Tibial nerve (tissue), 4 donors: Measurements from ENCODE around the gene KPNA3. TPM values are rescaled to one million over a fixed set of nuclear protein-coding genes. Genes with fewer than 3 reads are reported as not detected.
A peak's percentile ranks its signal among the peaks of the same experiment; 100 is the strongest.

ENCODE experiments used
- DNase-seq, 2 donors: peaks; one replicate each; pipeline ENCODE4 v3.0.0-alpha.2; 2019; ENCODE audit warnings: low spot score in 2 of 2
- H3K27ac ChIP-seq, 4 donors: fragments of 200-600 bp; sonication (generic) in 3 of 4; one replicate each; pipeline ENCODE4 v1.5.1; 2017 to 2019; ENCODE audit warnings: mild to moderate bottlenecking in 1 of 4
- H3K27me3 ChIP-seq, 2 donors: fragments of 200-600 bp; sonication (generic) in 1 of 2; one replicate each; pipeline versions ENCODE4 v1.5.1 to v1.6.0; 2017 to 2019
- H3K36me3 ChIP-seq, 3 donors: fragments of 200-600 bp; sonication (generic); one replicate each; pipeline ENCODE4 v1.5.1; 2018 to 2019
- H3K4me1 ChIP-seq, 4 donors: fragments of 200-600 bp; sonication (generic) in 3 of 4; one replicate each; pipeline ENCODE4 v1.5.1; 2017 to 2019
- H3K4me3 ChIP-seq, 4 donors: fragments of 200-600 bp; sonication (generic) in 3 of 4; one replicate each; pipeline ENCODE4 v1.5.1; 2017 to 2019; ENCODE audit warnings: mild to moderate bottlenecking in 1 of 4, moderate library complexity in 1 of 4
- H3K9me3 ChIP-seq, 4 donors: fragments of 200-600 bp; sonication (generic) in 3 of 4; one replicate each; pipeline ENCODE4 v1.5.1; 2017 to 2019
- EP300 ChIP-seq, 2 donors: sonication (generic); formaldehyde crosslinking; IDR thresholded peaks; one replicate each; pipeline ENCODE4 v1.6.1; 2017; ENCODE audit warnings: antibody characterized with exemption in 2 of 2, mild to moderate bottlenecking in 1 of 2
- POLR2A ChIP-seq, 2 donors: fragments of 450-650 bp; IDR thresholded peaks; one replicate each; pipeline ENCODE4 v1.6.1; 2017; ENCODE audit warnings: antibody characterized with exemption in 2 of 2, mild to moderate bottlenecking in 2 of 2, moderate library complexity in 2 of 2
- WGBS, 2 donors: methylation state at CpG; one replicate each; pipeline ENCODE4 v1.1.5; 2018; 5-methylcytosine and 5-hydroxymethylcytosine counted together
- total RNA-seq, 4 donors: library from RNA; depleted of rRNA; stranded (reverse); fragments of >200 nt; gene quantifications; one replicate each; pipeline ENCODE4 v1.1.0, GENCODE V29; 2016
- TF ChIP-seq, protein P1 (sequence below), 5 experiments: fragments of 200-600 bp in 3 of 5; fragments of 450-650 bp in 2 of 5; sonication (generic) in 3 of 5; IDR thresholded peaks; one replicate each; pipeline ENCODE4 v1.5.1; 2016 to 2019; ENCODE audit warnings: antibody characterized with exemption in 5 of 5, mild to moderate bottlenecking in 3 of 5, moderate library complexity in 2 of 5

Gene KPNA3
- total RNA-seq, 4 donors from 2014 or later = 19.8 to 29.9 (median 23.2) TPM

DNA sequence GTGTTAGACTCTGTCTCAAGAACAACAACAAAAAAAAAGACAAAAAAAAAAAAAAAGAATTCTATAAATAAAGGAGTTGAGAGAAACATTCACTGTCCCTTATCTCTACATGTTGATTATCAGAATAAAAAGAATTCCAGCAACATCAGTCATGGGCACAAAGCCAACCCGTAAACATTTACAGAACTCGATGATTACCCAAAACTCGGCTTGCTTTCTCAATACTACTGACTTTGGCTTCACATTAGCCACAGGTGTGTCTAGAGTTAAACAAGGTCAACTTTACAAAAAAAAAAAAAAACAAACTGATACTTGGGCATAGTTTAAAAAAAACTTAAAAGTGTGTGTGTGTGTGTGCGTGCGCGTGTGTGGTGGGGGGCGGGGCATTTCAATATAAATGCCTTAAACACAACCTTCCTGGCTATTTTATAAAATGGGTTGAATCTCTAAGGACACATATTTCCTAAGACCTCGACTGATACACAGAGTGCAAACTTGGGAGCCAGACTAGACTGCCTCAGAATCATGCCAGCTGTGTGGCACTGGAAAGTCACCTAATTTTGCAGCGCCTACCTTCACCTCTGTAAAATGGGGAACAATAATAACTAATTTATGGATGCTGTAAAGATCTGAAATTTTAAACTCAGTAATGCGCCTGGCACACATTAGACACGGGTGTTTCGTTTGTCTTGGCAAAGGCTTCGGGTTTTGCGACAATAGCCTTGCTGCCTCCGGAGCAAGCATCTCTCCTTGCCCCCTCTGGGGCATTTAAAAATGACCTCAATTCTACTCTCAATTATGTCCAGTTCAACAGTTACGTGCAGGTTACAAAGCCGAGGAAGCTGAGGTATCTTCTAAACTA lies 102.1 kb downstream of the KPNA3 start:
- Histone ChIP-seq H3K36me3 (peaks cover 0 to 32% (median 0%) of the 10 kb centered on the region in 3 donors), H3K4me3 (peak overlapping the region; percentile 52 to 84 (median 67)), H3K4me1 (peaks cover 0 to 13% (median 0%) of the 10 kb centered on the region in 4 donors), H3K27me3 (no peaks in the 10 kb centered on the region), H3K27ac (peak overlapping the region in 3 of 4 donors; percentile 19 to 88 (median 64)), H3K9me3 (no peaks in the 10 kb centered on the region)
- DNase-seq = peak in 1 of 2 donors; percentile 21
- TF ChIP-seq EP300 (IDR thresholded peaks at IDR 0.05) (no peak), POLR2A (IDR thresholded peaks at IDR 0.05) (no peak)
- TF ChIP-seq, protein P1, sequence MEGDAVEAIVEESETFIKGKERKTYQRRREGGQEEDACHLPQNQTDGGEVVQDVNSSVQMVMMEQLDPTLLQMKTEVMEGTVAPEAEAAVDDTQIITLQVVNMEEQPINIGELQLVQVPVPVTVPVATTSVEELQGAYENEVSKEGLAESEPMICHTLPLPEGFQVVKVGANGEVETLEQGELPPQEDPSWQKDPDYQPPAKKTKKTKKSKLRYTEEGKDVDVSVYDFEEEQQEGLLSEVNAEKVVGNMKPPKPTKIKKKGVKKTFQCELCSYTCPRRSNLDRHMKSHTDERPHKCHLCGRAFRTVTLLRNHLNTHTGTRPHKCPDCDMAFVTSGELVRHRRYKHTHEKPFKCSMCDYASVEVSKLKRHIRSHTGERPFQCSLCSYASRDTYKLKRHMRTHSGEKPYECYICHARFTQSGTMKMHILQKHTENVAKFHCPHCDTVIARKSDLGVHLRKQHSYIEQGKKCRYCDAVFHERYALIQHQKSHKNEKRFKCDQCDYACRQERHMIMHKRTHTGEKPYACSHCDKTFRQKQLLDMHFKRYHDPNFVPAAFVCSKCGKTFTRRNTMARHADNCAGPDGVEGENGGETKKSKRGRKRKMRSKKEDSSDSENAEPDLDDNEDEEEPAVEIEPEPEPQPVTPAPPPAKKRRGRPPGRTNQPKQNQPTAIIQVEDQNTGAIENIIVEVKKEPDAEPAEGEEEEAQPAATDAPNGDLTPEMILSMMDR (IDR thresholded peaks at IDR 0.05) = no peak
- 10 to 11% methylated on average over 15 to 17 of the region's 17 CpGs for WGBS, 2 donors

DNA sequence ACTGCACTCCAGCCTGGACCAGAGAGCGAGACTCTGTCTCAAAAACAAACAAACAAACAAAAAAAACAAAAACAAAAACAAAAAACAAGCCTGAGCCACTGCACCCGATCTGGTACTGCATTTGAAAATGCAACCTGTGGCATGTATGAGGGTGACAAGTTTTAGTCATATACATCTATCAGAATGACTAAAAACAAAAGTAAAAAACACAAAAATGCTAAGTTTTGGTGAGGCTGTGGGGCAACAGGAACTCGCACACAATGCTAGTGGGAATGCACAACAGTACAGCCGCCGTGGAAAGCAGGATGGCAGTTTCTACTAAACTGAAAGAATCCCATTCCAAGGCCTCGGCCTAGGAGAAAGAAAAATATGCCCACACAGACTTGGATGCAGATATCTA lies 109.0 kb downstream of the KPNA3 start:
- Histone ChIP-seq H3K27me3 (no peaks in the 10 kb centered on the region), H3K9me3 (peaks cover 0 to under 1% (median 0%) of the 10 kb centered on the region in 4 donors), H3K4me1 (no peaks in the 10 kb centered on the region), H3K4me3 (no peak overlapping the region), H3K27ac (no peak overlapping the region), H3K36me3 (peaks cover 0 to 50% (median 0%) of the 10 kb centered on the region in 3 donors)
- TF ChIP-seq, protein P1 (IDR thresholded peaks at IDR 0.05) = no peak
- TF ChIP-seq EP300 (IDR thresholded peaks at IDR 0.05) (no peak), POLR2A (IDR thresholded peaks at IDR 0.05) (no peak)
- DNase-seq = no peak
- 83 to 89% methylated on average over 6 of the region's 6 CpGs for WGBS, 2 donors

DNA sequence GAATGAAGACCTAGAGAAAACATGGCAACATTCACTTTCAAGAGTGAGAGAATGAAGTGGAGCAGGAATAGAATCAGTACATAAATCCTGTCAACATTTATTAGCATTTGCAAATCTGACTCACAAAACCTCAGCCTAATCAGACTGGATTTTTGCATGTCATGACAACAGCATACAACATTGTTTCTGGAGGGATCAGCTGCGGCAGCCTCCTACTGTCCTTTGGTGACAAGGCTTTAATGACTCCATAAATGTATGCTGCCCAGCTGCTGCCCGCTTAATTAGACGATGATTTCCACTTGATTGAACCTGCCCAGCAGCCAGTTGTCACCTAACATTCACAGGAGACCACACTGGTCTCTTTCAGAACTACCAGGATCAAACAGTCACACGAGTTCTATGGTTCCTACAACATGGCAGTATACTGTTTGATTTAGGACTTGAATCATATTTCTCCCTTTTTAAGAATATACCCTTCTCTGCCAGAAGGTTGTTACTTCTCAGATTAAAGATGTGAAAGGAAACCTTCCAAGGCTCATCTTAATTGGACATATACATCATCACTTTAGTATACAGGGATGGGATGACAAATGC lies 110.5 kb downstream of the KPNA3 start:
- TF ChIP-seq POLR2A (IDR thresholded peaks at IDR 0.05) = no peak
- TF ChIP-seq EP300 (IDR thresholded peaks at IDR 0.05) = no peak
- TF ChIP-seq, protein P1 (IDR thresholded peaks at IDR 0.05) = no peak
- Histone ChIP-seq H3K27ac (no peak overlapping the region), H3K9me3 (peaks cover 0 to 4% (median 0%) of the 10 kb centered on the region in 4 donors), H3K4me1 (no peaks in the 10 kb centered on the region), H3K36me3 (peaks cover 0 to 47% (median 0%) of the 10 kb centered on the region in 3 donors), H3K4me3 (no peak overlapping the region), H3K27me3 (no peaks in the 10 kb centered on the region)
- 67 to 72% methylated on average over 4 of the region's 4 CpGs for WGBS, 2 donors
- no peak for DNase-seq

DNA sequence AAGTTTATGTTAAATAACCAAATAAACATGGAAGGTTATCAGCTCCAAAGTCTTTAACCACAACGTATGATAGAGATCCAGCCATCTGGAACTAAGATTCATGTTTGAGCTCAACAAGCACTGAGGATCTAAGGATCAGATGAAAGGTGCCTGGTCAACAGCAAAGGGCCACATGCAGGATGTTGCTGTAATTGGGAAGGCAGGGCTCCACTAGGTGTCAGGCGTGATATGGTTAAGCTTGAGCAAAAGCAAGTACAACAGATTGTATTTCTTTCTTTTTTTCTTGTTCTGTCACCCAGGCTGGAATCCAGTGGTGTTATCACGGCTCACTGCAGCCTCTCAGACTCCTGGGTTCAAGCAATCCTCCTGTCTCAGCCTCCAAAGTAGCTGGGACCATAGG lies 113.2 kb downstream of the KPNA3 start:
- no peaks in the 10 kb centered on the region for H3K27me3 ChIP-seq
- H3K4me1 ChIP-seq = no peaks in the 10 kb centered on the region
- H3K36me3 ChIP-seq = peaks cover 0 to 28% (median 0%) of the 10 kb centered on the region in 3 donors
- H3K27ac ChIP-seq = no peak overlapping the region
- 46 to 52% methylated on average over 3 of the region's 3 CpGs for WGBS, 2 donors
- TF ChIP-seq POLR2A (IDR thresholded peaks at IDR 0.05) = no peak
- no peak for TF ChIP-seq EP300 (IDR thresholded peaks at IDR 0.05)
- TF ChIP-seq, protein P1 (IDR thresholded peaks at IDR 0.05) = no peak
- H3K4me3 ChIP-seq = no peak overlapping the region
- H3K9me3 ChIP-seq = peaks cover 0 to 9% (median 0%) of the 10 kb centered on the region in 4 donors
- peak in 1 of 2 donors; percentile 8 for DNase-seq
